H9 (cell line): ENCODE measurements around the gene DTNA. TPM values are rescaled to one million over a fixed set of nuclear protein-coding genes. Genes with fewer than 3 reads are reported as not detected.

Experiments
- DNase-seq: peaks from one replicate; pipeline ENCODE4 v3.0.0-alpha.2; 2017
- H2AFZ ChIP-seq: one replicate; pipeline ENCODE4 v1.6.1; 2013; ENCODE audit warnings: mild to moderate bottlenecking, low read length, control low read depth, moderate library complexity
- H2AK5ac ChIP-seq: 2 replicates; pipeline ENCODE4 v1.6.1; 2013; ENCODE audit warnings: low read length, control low read depth, mixed read lengths; ENCODE audit not compliant: insufficient read length
- H2BK120ac ChIP-seq: one replicate; pipeline ENCODE4 v1.6.1; 2013; ENCODE audit warnings: low read depth, mild to moderate bottlenecking, low read length, control low read depth, inconsistent platforms; ENCODE audit not compliant: poor library complexity, severe bottlenecking
- H2BK12ac ChIP-seq: 2 replicates; pipeline ENCODE4 v1.6.1; 2013; ENCODE audit warnings: low read length, control low read depth, mixed read lengths, low read depth; ENCODE audit not compliant: insufficient read length
- H2BK15ac ChIP-seq: 2 replicates; pipeline ENCODE4 v1.6.1; 2013; ENCODE audit warnings: low read depth, low read length, control low read depth
- H2BK20ac ChIP-seq: one replicate; pipeline ENCODE4 v1.6.1; 2013; ENCODE audit warnings: low read depth, mild to moderate bottlenecking, low read length, control low read depth, inconsistent platforms; ENCODE audit not compliant: poor library complexity, severe bottlenecking
- H2BK5ac ChIP-seq: 2 replicates; pipeline ENCODE4 v1.6.1; 2013; ENCODE audit warnings: low read length, control low read depth, mixed read lengths; ENCODE audit not compliant: insufficient read length
- H3K14ac ChIP-seq: 2 replicates; pipeline ENCODE4 v1.6.1; 2013; ENCODE audit warnings: low read length, control low read depth; ENCODE audit not compliant: insufficient read depth
- H3K18ac ChIP-seq: 2 replicates; pipeline ENCODE4 v1.6.1; 2013; ENCODE audit warnings: low read depth, mild to moderate bottlenecking, mixed read lengths, low read length, control low read depth; ENCODE audit not compliant: insufficient read length
- H3K23ac ChIP-seq: 2 replicates; pipeline ENCODE4 v1.6.1; 2013; ENCODE audit warnings: low read length, control low read depth, mixed read lengths, low read depth; ENCODE audit not compliant: insufficient read length
- H3K23me2 ChIP-seq: 2 replicates; pipeline ENCODE4 v1.6.1; 2013; ENCODE audit warnings: low read depth, mild to moderate bottlenecking, mixed read lengths, low read length, control low read depth; ENCODE audit not compliant: insufficient read length, poor library complexity, severe bottlenecking
- H3K27ac ChIP-seq: 2 replicates; pipeline ENCODE4 v1.5.1; 2013; ENCODE audit warnings: low read length, control low read depth, mixed read lengths, low read depth; ENCODE audit not compliant: insufficient read length
- H3K27me3 ChIP-seq: 2 replicates; pipeline ENCODE4 v1.6.1; 2013; ENCODE audit warnings: low read length, control low read depth, inconsistent platforms; ENCODE audit not compliant: insufficient read depth
- H3K4ac ChIP-seq: 2 replicates; pipeline ENCODE4 v1.6.1; 2013; ENCODE audit warnings: low read depth, mild to moderate bottlenecking, control low read depth, inconsistent platforms, low read length, moderate library complexity
- H3K4me1 ChIP-seq: 2 replicates; pipeline ENCODE4 v1.6.1; 2013; ENCODE audit warnings: low read length, control low read depth, inconsistent platforms; ENCODE audit not compliant: insufficient read depth
- H3K4me2 ChIP-seq: 2 replicates; pipeline ENCODE4 v1.6.1; 2013; ENCODE audit warnings: low read length, control low read depth, mixed read lengths; ENCODE audit not compliant: insufficient read length, insufficient read depth
- H3K56ac ChIP-seq: 2 replicates; pipeline ENCODE4 v1.6.1; 2013; ENCODE audit warnings: low read depth, mild to moderate bottlenecking, mixed read lengths, low read length, control low read depth; ENCODE audit not compliant: insufficient read length
- H3K79me1 ChIP-seq: 2 replicates; pipeline ENCODE4 v1.6.1; 2013; ENCODE audit warnings: low read depth, mild to moderate bottlenecking, moderate library complexity, low read length, control low read depth, inconsistent platforms; ENCODE audit not compliant: insufficient read depth, poor library complexity, severe bottlenecking
- H3K79me2 ChIP-seq: 2 replicates; pipeline ENCODE4 v1.6.1; 2013; ENCODE audit warnings: low read length, control low read depth, inconsistent platforms; ENCODE audit not compliant: insufficient read depth
- H3K9ac ChIP-seq: 2 replicates; pipeline ENCODE4 v1.6.1; 2013; ENCODE audit warnings: low read length, control low read depth, mixed read lengths; ENCODE audit not compliant: insufficient read length; ENCODE audit errors: extremely low read depth
- H3K9me3 ChIP-seq: one replicate; pipeline ENCODE4 v1.6.1; 2013; ENCODE audit warnings: low read depth, low read length, inconsistent platforms; ENCODE audit not compliant: control insufficient read depth
- H3T11ph ChIP-seq: one replicate; pipeline ENCODE4 v1.6.1; 2013; ENCODE audit warnings: mild to moderate bottlenecking, low read length, control low read depth, inconsistent platforms
- H4K20me1 ChIP-seq: one replicate; pipeline ENCODE4 v1.6.1; 2013; ENCODE audit not compliant: control insufficient read depth, insufficient read length, insufficient read depth
- H4K5ac ChIP-seq: 2 replicates; pipeline ENCODE4 v1.6.1; 2013; ENCODE audit warnings: low read depth, mild to moderate bottlenecking, mixed read lengths, low read length, control low read depth; ENCODE audit not compliant: insufficient read length
- H4K8ac ChIP-seq: replicated peaks from 2 replicates; pipeline ENCODE4 v1.6.1; 2013; ENCODE audit warnings: low read length, control low read depth, mixed read lengths, low read depth; ENCODE audit not compliant: insufficient read length
- H4K91ac ChIP-seq: 2 replicates; pipeline ENCODE4 v1.6.1; 2013; ENCODE audit warnings: low read depth, mild to moderate bottlenecking, moderate library complexity, mixed read lengths, low read length, control low read depth; ENCODE audit not compliant: insufficient read length
- H3K27ac Mint-ChIP-seq, 3 experiments: 2 replicates in 2 of 3; 3 replicates in 1 of 3; pipeline ENCODE4 v1.8.0; 2020 to 2021; ENCODE audit warnings: mixed read lengths in 3 of 3, mild to moderate bottlenecking in 1 of 3, moderate library complexity in 1 of 3
- H3K27me3 Mint-ChIP-seq: 2 replicates; pipeline ENCODE4 v1.8.0; 2021; ENCODE audit warnings: low read depth, mild to moderate bottlenecking, moderate library complexity, mixed read lengths
- H3K36me3 Mint-ChIP-seq, 3 experiments: 2 replicates in 2 of 3; 3 replicates in 1 of 3; pipeline ENCODE4 v1.8.0; 2020 to 2021; ENCODE audit warnings: low read depth in 3 of 3, mixed read lengths in 3 of 3; ENCODE audit not compliant: insufficient read depth in 1 of 3
- H3K4me1 Mint-ChIP-seq, 2 experiments: 2 replicates each; pipeline ENCODE4 v1.8.0; 2020; ENCODE audit warnings: mixed read lengths in 2 of 2
- H3K4me3 Mint-ChIP-seq, 2 experiments: 2 replicates in 1 of 2; 3 replicates in 1 of 2; pipeline ENCODE4 v1.8.0; 2020 to 2021; ENCODE audit warnings: mild to moderate bottlenecking in 2 of 2, mixed read lengths in 2 of 2, moderate library complexity in 1 of 2
- H3K9me3 Mint-ChIP-seq, 2 experiments: 2 replicates in 1 of 2; 3 replicates in 1 of 2; pipeline ENCODE4 v1.8.0; 2020; ENCODE audit warnings: mild to moderate bottlenecking in 2 of 2, mixed read lengths in 2 of 2, moderate library complexity in 1 of 2
- WGBS: extraction: QIAGEN DNeasy Blood & Tissue Kit; methylation state at CpG from one replicate; pipeline ENCODE4 v1.1.7; 2013; ENCODE audit warnings: missing lambda C conversion rate, low lambda C conversion rate, mixed read lengths; ENCODE audit not compliant: insufficient read length; ENCODE audit errors: extremely low coverage; 5-methylcytosine and 5-hydroxymethylcytosine counted together
- long read RNA-seq: library from polyadenylated mRNA; unstranded; transcript quantifications from one replicate; pipeline ENCODE4 v2.0.0, GENCODE V29; 2020
- total RNA-seq: library from RNA; stranded (reverse); gene quantifications from 2 replicates; pipeline ENCODE4 v1.2.1, GENCODE V29; 2021
- TF ChIP-seq, protein P1 (sequence below): fragments of 200-600 bp; sonication (generic); conservative IDR thresholded peaks from 3 replicates; pipeline ENCODE4 v1.8.0; 2021; ENCODE audit warnings: antibody characterized with exemption, mild to moderate bottlenecking

The DTNA gene
- total RNA-seq = 25.5 and 27.8 TPM in 2 replicates
- long read RNA-seq, partial matches to known transcripts = 5 of 54 reads
- long read RNA-seq, other reads (novel, unspliced or antisense) = 48 of 54 reads

DNA sequence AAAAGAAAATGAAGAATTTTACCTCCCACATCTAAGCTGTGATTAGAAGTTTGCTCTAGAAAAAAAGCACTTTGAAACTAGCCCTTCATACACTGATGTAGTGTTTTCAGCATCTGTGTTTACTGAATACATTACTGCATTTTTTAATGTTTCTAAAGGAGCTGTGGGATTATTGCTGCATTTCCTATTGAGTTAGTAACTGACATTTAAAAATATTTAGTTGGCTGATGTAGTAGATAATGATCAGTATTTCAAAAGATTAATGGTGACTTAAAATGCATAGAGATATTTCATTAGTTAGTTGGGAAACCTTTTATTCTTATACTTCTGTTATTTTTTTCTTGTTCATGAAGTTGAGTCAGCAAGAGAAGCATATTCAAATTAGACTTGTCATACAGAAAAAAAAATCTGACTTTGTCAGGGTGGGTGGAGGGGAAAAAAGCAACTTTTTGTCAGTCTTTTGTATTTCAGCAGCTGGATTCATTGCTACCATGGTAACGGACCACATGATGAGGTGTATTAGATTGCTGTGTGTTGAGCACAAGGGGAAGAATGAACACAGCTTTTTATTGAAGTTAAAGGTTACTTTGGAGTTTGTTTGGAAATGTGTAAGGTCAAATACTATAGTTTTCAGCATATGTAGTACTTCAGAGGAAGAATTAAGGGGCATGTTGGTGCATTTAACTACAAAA lies at the start of gene DTNA:
Gene DTNA, plus strand, starts transcription at position 549 of the 692 bp plus-strand sequence. CDS start 45,679 bp downstream, outside the sequence.
- Histone ChIP-seq H4K8ac (no peak within 1 kb of the TSS), H3K27ac (no peak within 1 kb of the TSS), H4K20me1 (no peaks in the 10 kb centered on the region), H3K14ac (no peak within 1 kb of the TSS), H3K9ac (no peak within 1 kb of the TSS), H3T11ph (no peak within 1 kb of the TSS), H2BK120ac (no peak within 1 kb of the TSS), H2AK5ac (no peak within 1 kb of the TSS), H3K23ac (no peak within 1 kb of the TSS), H2AFZ (no peak within 1 kb of the TSS), H3K56ac (no peak within 1 kb of the TSS), H2BK5ac (no peak within 1 kb of the TSS), H2BK12ac (no peak within 1 kb of the TSS), H3K79me1 (no peaks in the 10 kb centered on the region), H3K27me3 (no peaks in the 10 kb centered on the region), H3K4ac (no peak within 1 kb of the TSS), H3K9me3 (no peaks in the 10 kb centered on the region), H2BK15ac (no peak within 1 kb of the TSS), H2BK20ac (no peak within 1 kb of the TSS), H3K4me2 (no peak within 1 kb of the TSS), H3K79me2 (no peaks in the 10 kb centered on the region), H3K23me2 (no peaks in the 10 kb centered on the region), H4K91ac (no peak within 1 kb of the TSS), H4K5ac (no peak within 1 kb of the TSS), H3K4me1 (peaks cover 5% of the 10 kb centered on the region; the same call in 1 of the 2 replicates), H3K18ac (peak within 1 kb of the TSS; percentile 15)
- TF ChIP-seq, protein P1, sequence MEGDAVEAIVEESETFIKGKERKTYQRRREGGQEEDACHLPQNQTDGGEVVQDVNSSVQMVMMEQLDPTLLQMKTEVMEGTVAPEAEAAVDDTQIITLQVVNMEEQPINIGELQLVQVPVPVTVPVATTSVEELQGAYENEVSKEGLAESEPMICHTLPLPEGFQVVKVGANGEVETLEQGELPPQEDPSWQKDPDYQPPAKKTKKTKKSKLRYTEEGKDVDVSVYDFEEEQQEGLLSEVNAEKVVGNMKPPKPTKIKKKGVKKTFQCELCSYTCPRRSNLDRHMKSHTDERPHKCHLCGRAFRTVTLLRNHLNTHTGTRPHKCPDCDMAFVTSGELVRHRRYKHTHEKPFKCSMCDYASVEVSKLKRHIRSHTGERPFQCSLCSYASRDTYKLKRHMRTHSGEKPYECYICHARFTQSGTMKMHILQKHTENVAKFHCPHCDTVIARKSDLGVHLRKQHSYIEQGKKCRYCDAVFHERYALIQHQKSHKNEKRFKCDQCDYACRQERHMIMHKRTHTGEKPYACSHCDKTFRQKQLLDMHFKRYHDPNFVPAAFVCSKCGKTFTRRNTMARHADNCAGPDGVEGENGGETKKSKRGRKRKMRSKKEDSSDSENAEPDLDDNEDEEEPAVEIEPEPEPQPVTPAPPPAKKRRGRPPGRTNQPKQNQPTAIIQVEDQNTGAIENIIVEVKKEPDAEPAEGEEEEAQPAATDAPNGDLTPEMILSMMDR = no peak
- Mint-ChIP-seq H3K4me1 (peaks cover 39% of the 10 kb centered on the region in 2 experiments), H3K4me3 (peak within 1 kb of the TSS in 1 of 2 experiments; percentile 68; a peak in 2 of 5 replicates), H3K9me3 (no peaks in the 10 kb centered on the region), H3K36me3 (peaks cover 0 to 2% (median 0%) of the 10 kb centered on the region in 3 experiments; a peak in 1 of 7 replicates), H3K27me3 (no peaks in the 10 kb centered on the region), H3K27ac (peak within 1 kb of the TSS in 2 of 3 experiments; percentile 4 to 82; a peak in 3 of 7 replicates)
- no CpG with 5 or more reads among the region's 1 CpG for WGBS
- no peak for DNase-seq
